ENCODE measurements around the gene FBXW5. TPM values are rescaled to one million over a fixed set of nuclear protein-coding genes. Genes with fewer than 3 reads are reported as not detected.

Gene FBXW5
- total and polyA plus RNA-seq, 2 experiments from 2014 or later, result 27.0 to 111 TPM

GRCh38 chr9:136926154-136926704, 18.3 kb downstream of the FBXW5 start (continued):
- TF ChIP-seq ZNF462 (CRISPR knock-in tag; IDR thresholded peaks at IDR 0.05) (no peak), ZNF331 (CRISPR knock-in tag; IDR thresholded peaks at IDR 0.05; ENCODE audit: low read depth) (no peak), CREB1 (CRISPR knock-in tag; IDR thresholded peaks at IDR 0.05; ENCODE audit: low read depth) (no peak), JUNB (IDR thresholded peaks at IDR 0.05; ENCODE audit: unreplicated experiment) (no peak), NANOG (IDR thresholded peaks at IDR 0.05; ENCODE audit: borderline replicate concordance) (no peak), ZNF114 (CRISPR knock-in tag; IDR thresholded peaks at IDR 0.05) (no peak), REST (IDR thresholded peaks at IDR 0.05; ENCODE audit: unreplicated experiment) (no peak), POLR2AphosphoS5 (IDR thresholded peaks at IDR 0.05; ENCODE audit: low read depth) (no peak), EZH2phosphoT487 (IDR thresholded peaks at IDR 0.05; ENCODE audit: unreplicated experiment) (no peak)
- TF ChIP-seq, protein P1, sequence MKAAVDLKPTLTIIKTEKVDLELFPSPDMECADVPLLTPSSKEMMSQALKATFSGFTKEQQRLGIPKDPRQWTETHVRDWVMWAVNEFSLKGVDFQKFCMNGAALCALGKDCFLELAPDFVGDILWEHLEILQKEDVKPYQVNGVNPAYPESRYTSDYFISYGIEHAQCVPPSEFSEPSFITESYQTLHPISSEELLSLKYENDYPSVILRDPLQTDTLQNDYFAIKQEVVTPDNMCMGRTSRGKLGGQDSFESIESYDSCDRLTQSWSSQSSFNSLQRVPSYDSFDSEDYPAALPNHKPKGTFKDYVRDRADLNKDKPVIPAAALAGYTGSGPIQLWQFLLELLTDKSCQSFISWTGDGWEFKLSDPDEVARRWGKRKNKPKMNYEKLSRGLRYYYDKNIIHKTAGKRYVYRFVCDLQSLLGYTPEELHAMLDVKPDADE (IDR thresholded peaks at IDR 0.05), result no peak
